HepG2 (cell line): ENCODE results near the gene DENND11. TPM values are rescaled to one million over a fixed set of nuclear protein-coding genes. Genes with fewer than 3 reads are reported as not detected.
A peak's percentile ranks its signal among the peaks of the same experiment; 100 is the strongest.

Source experiments
- ATAC-seq: fragments of 200-7000 bp; cut with Tn5 transposase; 3 replicates; pipeline ENCODE4 v1.9.1; 2020; ENCODE audit warnings: mild to moderate bottlenecking, moderate library complexity
- BruUV-seq: library from RNA; stranded (reverse); fragments of 400-500 nt; replicated peaks from 2 replicates; lab custom pipeline; 2021; lab: Mats Ljungman, UMichigan
- CTCF ChIA-PET: fragments of 300-600 bp; formaldehyde crosslinking; extraction: SDS; loops from one replicate; lab custom pipeline; 2021; ENCODE audit warnings: low total read pairs, inconsistent platforms, low intra/inter-chr PET ratio; lab: Yijun Ruan, JAX
- POLR2A ChIA-PET: fragments of 350-600 bp; sonication (Branson Sonifier 250); formaldehyde crosslinking; loops from one replicate; lab custom pipeline; 2020; ENCODE audit warnings: antibody characterized with exemption, inconsistent platforms; lab: Yijun Ruan, JAX
- DNase-seq: peaks from one replicate; pipeline ENCODE4 v3.0.0-alpha.2; 2015; ENCODE audit warnings: low spot score
- FAIRE-seq: peaks from 3 replicates; lab custom pipeline; 2011; peaks lifted over from hg19 to GRCh38; lab: Jason Lieb, UNC
- H2AFZ ChIP-seq: one replicate; pipeline ENCODE4 v1.6.1; 2011; ENCODE audit warnings: low read length, inconsistent platforms
- H3K27ac ChIP-seq: fragments of 300-600 bp; 3 replicates; pipeline ENCODE4 v1.8.0; 2011; ENCODE audit warnings: mixed run types, mild to moderate bottlenecking, mixed read lengths, low read length, inconsistent platforms; ENCODE audit not compliant: insufficient read depth; ENCODE audit errors: extremely low read length
- H3K27me3 ChIP-seq, 2 experiments: fragments of 200-600 bp in 1 of 2; 2 replicates in 1 of 2; 3 replicates in 1 of 2; pipeline versions ENCODE4 v1.6.0 to v1.8.0; 2011; ENCODE audit warnings: low read length in 2 of 2, mild to moderate bottlenecking in 2 of 2, moderate library complexity in 2 of 2, inconsistent platforms in 1 of 2; ENCODE audit not compliant: insufficient read depth in 2 of 2, control insufficient read depth in 1 of 2
- H3K36me3 ChIP-seq, 2 experiments: fragments of 200-600 bp in 1 of 2; replicated peaks in 1 of 2; 2 replicates in 1 of 2; 3 replicates in 1 of 2; pipeline versions ENCODE4 v1.5.1 to v1.8.0; 2011; ENCODE audit warnings: low read length in 2 of 2, inconsistent platforms in 1 of 2; ENCODE audit not compliant: insufficient read depth in 2 of 2, control insufficient read depth in 1 of 2
- H3K4me1 ChIP-seq: 2 replicates; pipeline ENCODE4 v1.5.1; 2012; ENCODE audit warnings: low read length, inconsistent platforms; ENCODE audit not compliant: insufficient read depth
- H3K4me2 ChIP-seq: 2 replicates; pipeline ENCODE4 v1.6.0; 2011; ENCODE audit warnings: low read depth, low read length, inconsistent platforms
- H3K4me3 ChIP-seq, 3 experiments: fragments of 200-600 bp in 1 of 3; sonication (generic), shearing (Covaris generic) in 1 of 3; replicated peaks in 1 of 3; 2 replicates each; pipeline ENCODE4 v1.5.1; 2011 to 2016; ENCODE audit warnings: low read length in 3 of 3, inconsistent platforms in 2 of 3, low read depth in 2 of 3, mild to moderate bottlenecking in 2 of 3, control low read depth in 1 of 3, mixed read lengths in 1 of 3; ENCODE audit not compliant: insufficient read depth in 1 of 3
- H3K79me2 ChIP-seq: one replicate; pipeline ENCODE4 v1.6.1; 2011; ENCODE audit warnings: low read length, inconsistent platforms; ENCODE audit not compliant: insufficient read depth
- H3K9ac ChIP-seq: 2 replicates; pipeline ENCODE4 v1.6.0; 2011; ENCODE audit warnings: mild to moderate bottlenecking, low read depth, low read length, inconsistent platforms; ENCODE audit not compliant: insufficient read depth
- H3K9me3 ChIP-seq: 2 replicates; pipeline ENCODE4 v1.5.1; 2012; ENCODE audit warnings: mild to moderate bottlenecking, low read length
- H4K20me1 ChIP-seq: 2 replicates; pipeline ENCODE4 v1.6.0; 2011; ENCODE audit warnings: inconsistent platforms, mild to moderate bottlenecking, low read length, moderate library complexity; ENCODE audit not compliant: insufficient read depth
- ARNT ChIP-seq: fragments of 450-650 bp; IDR thresholded peaks from 2 replicates; pipeline ENCODE4 v1.6.1; 2017
- ATF2 ChIP-seq: sonication (generic); formaldehyde crosslinking; IDR thresholded peaks from 2 replicates; pipeline ENCODE4 v1.4.0; 2020; ENCODE audit warnings: missing genetic modification reagents
- ETV5 ChIP-seq: IDR thresholded peaks from 2 replicates; pipeline ENCODE4 v1.6.1; 2018; ENCODE audit warnings: missing biosample characterization, missing genetic modification reagents, inconsistent platforms, borderline replicate concordance
- GZF1 ChIP-seq: sonication (generic); formaldehyde crosslinking; IDR thresholded peaks from 2 replicates; pipeline ENCODE4 v1.5.1; 2020; ENCODE audit warnings: mild to moderate bottlenecking, missing genetic modification reagents
- RBM39 ChIP-seq: fragments of 200-400 bp; formaldehyde crosslinking; IDR thresholded peaks from one replicate; pipeline ENCODE4 v1.6.1; 2018; ENCODE audit warnings: antibody characterized with exemption, mild to moderate bottlenecking, low read depth, low read length; ENCODE audit not compliant: poor library complexity, severe bottlenecking
- SKIL ChIP-seq: sonication (generic); formaldehyde crosslinking; IDR thresholded peaks from 2 replicates; pipeline ENCODE4 v1.8.0; 2022; ENCODE audit warnings: missing genetic modification reagents, mild to moderate bottlenecking, moderate library complexity, borderline replicate concordance
- SRSF1 ChIP-seq: fragments of 200-400 bp; formaldehyde crosslinking; optimal IDR thresholded peaks from 2 replicates; pipeline ENCODE3; 2017; ENCODE audit warnings: mild to moderate bottlenecking, low read depth, low read length, moderate library complexity
- STAG1 ChIP-seq: sonication (generic); formaldehyde crosslinking; IDR thresholded peaks from 2 replicates; pipeline ENCODE4 v1.4.0; 2020; ENCODE audit warnings: missing genetic modification reagents
- TBL1XR1 ChIP-seq: fragments of 150-350 bp; IDR thresholded peaks from 2 replicates; pipeline ENCODE4 v1.6.1; 2014; ENCODE audit warnings: borderline replicate concordance, low read length; ENCODE audit not compliant: partially characterized antibody
- USF2 ChIP-seq, 2 experiments: sonication (generic) in 1 of 2; formaldehyde crosslinking in 1 of 2; IDR thresholded peaks; 2 replicates each; pipeline versions ENCODE4 v1.5.1 to v1.6.1; 2011 to 2020; ENCODE audit warnings: borderline replicate concordance in 1 of 2, low read depth in 1 of 2, low read length in 1 of 2, mild to moderate bottlenecking in 1 of 2, missing genetic modification reagents in 1 of 2, moderate library complexity in 1 of 2
- ZBTB2 ChIP-seq: sonication (generic); formaldehyde crosslinking; IDR thresholded peaks from 2 replicates; pipeline ENCODE4 v1.8.0; 2022; ENCODE audit warnings: low read depth, missing genetic modification reagents
- ZNF18 ChIP-seq: sonication (generic); formaldehyde crosslinking; IDR thresholded peaks from 2 replicates; pipeline ENCODE4 v1.8.0; 2022; ENCODE audit warnings: mild to moderate bottlenecking, missing genetic modification reagents; ENCODE audit not compliant: insufficient replicate concordance
- ZNF775 ChIP-seq: sonication (generic); formaldehyde crosslinking; IDR thresholded peaks from 2 replicates; pipeline ENCODE4 v1.4.0; 2020; ENCODE audit warnings: missing genetic modification reagents, mild to moderate bottlenecking, moderate library complexity, borderline replicate concordance
- WGBS: methylation state at CpG from one replicate; pipeline ENCODE4 v1.1.6; 2017; ENCODE audit warnings: low lambda C conversion rate; 5-methylcytosine and 5-hydroxymethylcytosine counted together
- in situ Hi-C: cut with HindIII; loops from 2 replicates; pipeline ENCODE4 v1.10.0; 2017; ENCODE audit warnings: low pct_unique_long_range_greater_than_20kb; ENCODE audit not compliant: extremely low pct_ligation_motif_present
- intact Hi-C: fragments of 100-400 bp; cut with micrococcal nuclease; formaldehyde crosslinking; loops from one replicate; pipeline ENCODE4 v1.10.0; 2022; ENCODE audit not compliant: unreplicated experiment
- polyA plus RNA-seq, 8 experiments: library from polyadenylated mRNA; depleted of rRNA in 3 of 8; stranded (reverse) in 7 of 8; unstranded in 1 of 8; fragments of >200 nt; fragmentation: Illumina TruSeq in 4 of 8; extraction: Trizol in 4 of 8; gene quantifications; 2 replicates each; pipeline versions ENCODE4 v1.2.1 to v1.2.3, GENCODE V29; 2011 to 2016; ENCODE audit warnings: low read depth in 4 of 8, missing spikeins in 1 of 8, mixed read lengths in 1 of 8; ENCODE audit not compliant: insufficient read depth in 1 of 8
- total RNA-seq, 5 experiments: library from RNA; depleted of rRNA; stranded (reverse); fragments of >200 nt; fragmentation: Illumina TruSeq; extraction: Trizol; gene quantifications; 2 replicates each; pipeline ENCODE4 v1.2.3, GENCODE V29; 2016; ENCODE audit warnings: low read depth in 1 of 5

DENND11 gene
- total and polyA plus RNA-seq, 2 of the 13 experiments (the other 11 are each of a cell fraction or from before 2014, with no cell fraction given) = 7.1 to 10.5 TPM

GRCh38 chr7:141710301-141710700 lies 8.3 kb upstream of the DENND11 start (continued):
- TF ChIP-seq USF2 (IDR thresholded peaks at IDR 0.05; ENCODE audit: low read depth, low read length) (no peak), USF2 (CRISPR knock-in tag; IDR thresholded peaks at IDR 0.05; ENCODE audit: borderline replicate concordance) (no peak), SKIL (CRISPR knock-in tag) (no peak), STAG1 (0 out of 2 replicates have a peak, but pooled peaks have one; percentile 17)

GRCh38 chr7:141709749-141710148 lies 7.8 kb upstream of the DENND11 start:
- CTCF ChIA-PET = interaction anchor here (0.7 kb wide), 1 partner anchor 55 kb away, joined by 3 read pairs; no protein-coding TSS in a partner anchor
- Histone ChIP-seq H3K27me3 (peaks cover 0 to 8% of the 10 kb centered on the region in 2 experiments; a peak in 3 of 5 replicates), H4K20me1 (no peaks in the 10 kb centered on the region), H2AFZ (no peak overlapping the region), H3K27ac (no peak overlapping the region), H3K4me1 (peaks cover 5% of the 10 kb centered on the region), H3K4me2 (no peak overlapping the region), H3K36me3 (no peaks in the 10 kb centered on the region), H3K9me3 (no peaks in the 10 kb centered on the region), H3K9ac (no peak overlapping the region), H3K79me2 (no peaks in the 10 kb centered on the region), H3K4me3 (no peak overlapping the region)
- DNase-seq = no peak
- POLR2A ChIA-PET = interaction anchor here (1.6 kb wide), 1 partner anchor 14 kb away, joined by 3 read pairs; no protein-coding TSS in a partner anchor
- ATAC-seq = no peak
- in situ Hi-C loops = no loop called here
- intact Hi-C loops = loop anchor here (1.0 kb wide), 1 partner anchor 55 kb away; no protein-coding TSS in a partner anchor
- no peak for FAIRE-seq
- no TSS peak for BruUV-seq
- WGBS = 30% methylated on average over 4 of the region's 4 CpGs
- TF ChIP-seq ATF2 (no peak), ARNT (no peak), ZNF775 (CRISPR knock-in tag) (no peak), ZNF18 (CRISPR knock-in tag) (no peak), GZF1 (CRISPR knock-in tag) (no peak), TBL1XR1 (no peak), ZBTB2 (CRISPR knock-in tag) (no peak), SRSF1 (no peak), RBM39 (no peak), ETV5 (CRISPR knock-in tag) (no peak)
